GM19395 (cell line): ENCODE results near the gene TPD52L1.
A peak's percentile ranks its signal among the peaks of the same experiment; 100 is the strongest.
"Not testable (repeated sequence)": the region's sequence is repeated elsewhere in the genome, so short reads cannot be mapped to it uniquely, and the experiment has no call there.

Experiments
- ATAC-seq: cut with Tn5 transposase; IDR thresholded peaks from one replicate; pipeline ENCODE4 v1.9.1; 2021; ENCODE audit warnings: mild to moderate bottlenecking, moderate library complexity; ENCODE audit not compliant: unreplicated experiment

The TPD52L1 gene

GRCh38 chr6:125138083-125138482, 15.5 kb upstream of the TPD52L1 start:
- ATAC-seq: no peak

GRCh38 chr6:125140808-125141207, 12.8 kb upstream of the TPD52L1 start:
- ATAC-seq: no peak

- ATAC-seq: no peak
Observed at GRCh38 chr6:125142618-125143017, 11.0 kb upstream of the TPD52L1 start.

- no peak for ATAC-seq
Observed at GRCh38 chr6:125144822-125145221, 8.8 kb upstream of the TPD52L1 start.

- no peak for ATAC-seq
Observed at GRCh38 chr6:125149256-125150144, 4.1 kb upstream of the TPD52L1 start.

- no peak for ATAC-seq
Observed at GRCh38 chr6:125151700-125152099, 1.9 kb upstream of the TPD52L1 start.

GRCh38 chr6:125154118-125154760, 666 bp downstream of the TPD52L1 start:
- ATAC-seq: peak; percentile 16

- peak; percentile 35 for ATAC-seq
Observed at GRCh38 chr6:125154761-125155135, 1.2 kb downstream of the TPD52L1 start.

GRCh38 chr6:125155344-125155743, 1.8 kb downstream of the TPD52L1 start:
- ATAC-seq: no peak

GRCh38 chr6:125156496-125156895, 2.9 kb downstream of the TPD52L1 start:
- no peak for ATAC-seq

- no peak for ATAC-seq
Observed at GRCh38 chr6:125157280-125157679, 3.7 kb downstream of the TPD52L1 start.

- ATAC-seq: no peak
Observed at GRCh38 chr6:125157725-125158124, 4.2 kb downstream of the TPD52L1 start.

GRCh38 chr6:125163339-125163738, 9.8 kb downstream of the TPD52L1 start:
- ATAC-seq: not testable (repeated sequence)

- ATAC-seq: no peak
Observed at GRCh38 chr6:125163811-125164210, 10.2 kb downstream of the TPD52L1 start.

GRCh38 chr6:125164696-125165095, 11.1 kb downstream of the TPD52L1 start:
- no peak for ATAC-seq

GRCh38 chr6:125165256-125165655, 11.7 kb downstream of the TPD52L1 start:
- no peak for ATAC-seq

GRCh38 chr6:125165776-125166175, 12.2 kb downstream of the TPD52L1 start:
- ATAC-seq: no peak

GRCh38 chr6:125166711-125167110, 13.1 kb downstream of the TPD52L1 start:
- ATAC-seq: no peak

- ATAC-seq: no peak
Observed at GRCh38 chr6:125167579-125167978, 14.0 kb downstream of the TPD52L1 start.

- no peak for ATAC-seq
Observed at GRCh38 chr6:125169058-125169457, 15.5 kb downstream of the TPD52L1 start.

GRCh38 chr6:125169522-125169921, 15.9 kb downstream of the TPD52L1 start:
- ATAC-seq: no peak

GRCh38 chr6:125170376-125170775, 16.8 kb downstream of the TPD52L1 start:
- no peak for ATAC-seq
